Suprapubic skin (tissue), 4 donors: ENCODE results near the gene GSTA1. TPM values are rescaled to one million over a fixed set of nuclear protein-coding genes. Genes with fewer than 3 reads are reported as not detected.
"Not testable (repeated sequence)": the region's sequence is repeated elsewhere in the genome, so short reads cannot be mapped to it uniquely, and the experiment has no call there.

ENCODE experiments used
- DNase-seq, 2 donors: peaks; one replicate each; pipeline ENCODE4 v3.0.0-alpha.2; 2019; ENCODE audit warnings: low spot score in 2 of 2
- H3K27ac ChIP-seq: fragments of 200-600 bp; sonication (generic); one replicate; pipeline ENCODE4 v1.5.1; 2019
- H3K27me3 ChIP-seq: fragments of 200-600 bp; sonication (generic); one replicate; pipeline ENCODE4 v1.5.1; 2019
- H3K36me3 ChIP-seq: fragments of 200-600 bp; sonication (generic); one replicate; pipeline ENCODE4 v1.5.1; 2019
- H3K4me1 ChIP-seq: fragments of 200-600 bp; sonication (generic); one replicate; pipeline ENCODE4 v1.5.1; 2019
- H3K4me3 ChIP-seq: fragments of 200-600 bp; sonication (generic); one replicate; pipeline ENCODE4 v1.5.1; 2019; ENCODE audit warnings: mild to moderate bottlenecking
- H3K9me3 ChIP-seq: fragments of 200-600 bp; sonication (generic); one replicate; pipeline ENCODE4 v1.5.1; 2019
- EP300 ChIP-seq: sonication (generic); formaldehyde crosslinking; IDR thresholded peaks from one replicate; pipeline ENCODE4 v1.6.1; 2017; ENCODE audit warnings: antibody characterized with exemption
- POLR2A ChIP-seq, 2 donors: fragments of 450-650 bp; IDR thresholded peaks; one replicate each; pipeline ENCODE4 v1.6.1; 2017; ENCODE audit warnings: antibody characterized with exemption in 2 of 2, mild to moderate bottlenecking in 2 of 2, moderate library complexity in 2 of 2
- POLR2AphosphoS5 ChIP-seq, 3 donors: sonication (generic); formaldehyde crosslinking; IDR thresholded peaks; one replicate each; pipeline ENCODE4 v1.6.1; 2017; ENCODE audit warnings: antibody characterized with exemption in 3 of 3
- WGBS: methylation state at CpG from one replicate; pipeline ENCODE4 v1.1.5; 2018; 5-methylcytosine and 5-hydroxymethylcytosine counted together
- total RNA-seq, 4 donors: library from RNA; depleted of rRNA; stranded (reverse); fragments of >200 nt; gene quantifications; one replicate each; pipeline ENCODE4 v1.1.0, GENCODE V29; 2016
- TF ChIP-seq, protein P1 (sequence below), 2 donors: fragments of 200-600 bp in 1 of 2; fragments of 450-650 bp in 1 of 2; sonication (generic) in 1 of 2; IDR thresholded peaks; one replicate each; pipeline ENCODE4 v1.5.1; 2016 to 2019; ENCODE audit warnings: antibody characterized with exemption in 2 of 2, mild to moderate bottlenecking in 1 of 2, moderate library complexity in 1 of 2

GSTA1 gene
- total RNA-seq, 4 donors from 2014 or later, result not detected

DNA sequence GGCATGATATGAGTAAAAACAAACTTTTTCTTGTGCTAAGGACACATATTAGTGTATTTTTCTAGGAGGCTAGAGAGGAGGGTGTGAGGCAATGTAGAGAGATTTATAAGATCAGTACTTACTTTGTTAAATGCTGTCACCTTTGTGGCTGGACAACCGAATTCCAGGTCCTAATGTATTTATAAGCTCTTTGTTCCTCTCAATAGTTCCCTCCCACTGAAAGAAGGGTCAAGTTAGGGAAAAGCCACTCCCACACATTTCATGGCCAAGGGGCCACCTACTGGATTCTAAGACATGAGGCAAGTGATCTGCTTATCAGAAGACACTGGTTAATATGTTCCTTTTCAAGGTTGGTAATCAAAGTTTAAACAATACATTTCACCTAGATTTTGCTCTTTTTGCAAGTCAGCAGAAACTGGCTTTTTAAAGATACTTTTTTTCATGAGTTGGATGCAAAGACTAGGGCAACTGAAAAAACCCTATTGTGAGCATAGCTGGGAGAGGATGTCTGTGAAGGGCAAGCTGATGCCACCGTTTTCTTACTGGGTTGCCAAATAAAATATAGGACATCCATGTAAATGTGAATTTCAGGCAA is 40.2 kb downstream of the GSTA1 start, which contains the start of gene GSTA2:
Gene GSTA2 (minus strand): TSS at position 154 of the 595 bp plus-strand sequence. CDS start 5,528 bp downstream, outside the sequence.
- not testable (repeated sequence) for H3K4me3 ChIP-seq, H3K36me3 ChIP-seq, DNase-seq, H3K9me3 ChIP-seq, H3K27me3 ChIP-seq, H3K4me1 ChIP-seq, H3K27ac ChIP-seq
- WGBS, result 67% methylated on average over 2 of the region's 2 CpGs

DNA sequence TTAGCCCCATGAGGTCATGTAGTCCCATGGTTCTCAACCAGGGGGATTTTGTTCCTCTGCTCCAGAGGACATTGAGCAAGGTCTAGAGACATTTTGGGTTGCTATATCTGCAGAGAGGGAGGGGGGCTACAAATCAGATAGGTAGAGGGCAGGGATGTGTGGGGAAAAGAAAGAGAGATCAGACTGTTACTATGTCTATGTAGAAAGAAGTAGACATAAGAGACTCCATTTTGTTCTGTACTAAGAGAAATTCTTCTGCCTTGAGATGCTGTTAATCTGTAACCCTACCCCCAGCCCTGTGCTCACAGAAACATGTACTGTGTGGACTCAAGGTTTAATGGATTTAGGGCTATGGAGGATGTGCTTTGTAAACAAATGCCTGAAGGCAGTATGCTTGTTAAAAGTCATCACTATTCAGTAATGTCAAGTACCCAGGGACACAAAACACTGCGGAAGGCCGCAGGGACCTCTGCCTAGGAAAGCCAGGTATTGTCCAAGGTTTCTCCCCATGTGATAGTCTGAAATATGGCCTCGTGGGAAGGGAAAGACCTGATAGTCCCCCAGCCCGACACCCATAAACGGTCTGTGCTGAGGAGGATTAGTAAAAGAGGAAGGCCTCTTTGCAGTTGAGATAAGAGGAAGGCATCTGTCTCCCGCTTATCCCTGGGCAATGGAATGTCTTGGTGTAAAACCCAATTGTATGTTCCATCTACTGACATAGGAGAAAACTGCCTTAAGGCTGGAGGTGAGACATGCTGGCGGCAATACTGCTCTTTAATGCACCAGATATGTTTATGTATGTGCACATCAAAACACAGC is 41.7 kb downstream of the GSTA1 start:
- 69% methylated on average over 5 of the region's 7 CpGs for WGBS
- DNase-seq, H3K27ac ChIP-seq, H3K9me3 ChIP-seq, H3K4me3 ChIP-seq, H3K4me1 ChIP-seq, H3K36me3 ChIP-seq, H3K27me3 ChIP-seq: not testable (repeated sequence)

DNA sequence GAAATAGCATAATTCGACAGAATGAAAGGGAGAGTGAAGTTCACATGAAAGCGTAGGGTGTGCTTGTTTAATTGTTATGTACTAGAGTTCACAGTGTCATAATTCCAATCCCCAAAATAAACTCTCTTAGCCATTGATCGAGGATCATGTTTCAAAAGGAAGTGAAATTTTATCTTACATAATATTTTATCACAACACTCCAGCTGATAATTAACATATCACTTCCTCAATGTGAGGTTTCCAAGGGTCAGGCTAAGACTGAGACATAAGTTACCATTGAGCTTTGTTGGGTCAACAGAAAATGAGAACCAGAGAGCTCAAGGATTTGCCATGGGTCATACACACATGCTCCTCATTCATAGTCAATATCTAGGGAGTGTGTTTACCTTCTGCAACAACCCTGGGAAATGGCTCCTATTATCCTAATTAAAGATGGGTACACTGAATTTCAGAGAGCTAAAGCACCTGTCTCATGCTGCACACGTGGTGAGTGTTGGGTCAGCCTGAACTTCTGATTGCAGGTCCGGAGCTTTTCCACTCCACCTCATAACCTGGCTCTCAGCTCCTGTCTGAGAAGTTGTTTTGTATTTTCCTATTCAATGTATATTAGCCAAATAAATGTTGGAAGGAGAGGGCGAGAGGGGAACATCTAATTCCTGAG is 43.4 kb downstream of the GSTA1 start:
- TF ChIP-seq EP300, result no peak
- no peak for TF ChIP-seq POLR2AphosphoS5 (IDR thresholded peaks at IDR 0.05)
- Histone ChIP-seq H3K36me3 (no peaks in the 10 kb centered on the region), H3K4me3 (no peak overlapping the region), H3K27ac (no peak overlapping the region), H3K9me3 (no peaks in the 10 kb centered on the region), H3K4me1 (no peaks in the 10 kb centered on the region), H3K27me3 (no peaks in the 10 kb centered on the region)
- DNase-seq, result no peak
- WGBS, result 71% methylated on average over 6 of the region's 6 CpGs

DNA sequence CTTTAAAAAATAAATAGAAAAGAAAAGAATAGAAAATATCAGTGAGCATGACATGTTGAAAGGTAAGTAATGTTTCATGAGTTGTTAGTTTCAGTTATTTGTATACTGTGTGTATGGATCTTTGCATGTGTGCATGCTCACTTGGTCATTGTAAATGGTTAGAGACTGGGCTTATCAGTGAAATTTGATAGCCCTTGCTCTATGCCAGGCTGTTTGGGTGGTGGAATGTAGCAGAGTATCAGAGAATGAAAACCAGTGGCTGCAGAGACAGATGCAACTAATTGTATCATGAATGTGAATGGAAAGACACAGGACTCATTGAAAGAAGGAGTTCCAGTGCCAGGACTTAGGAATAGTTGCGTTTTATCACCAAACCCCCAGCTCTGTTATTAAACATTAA is 44.5 kb downstream of the GSTA1 start:
- 54% methylated on average over 1 of the region's 1 CpG for WGBS

DNA sequence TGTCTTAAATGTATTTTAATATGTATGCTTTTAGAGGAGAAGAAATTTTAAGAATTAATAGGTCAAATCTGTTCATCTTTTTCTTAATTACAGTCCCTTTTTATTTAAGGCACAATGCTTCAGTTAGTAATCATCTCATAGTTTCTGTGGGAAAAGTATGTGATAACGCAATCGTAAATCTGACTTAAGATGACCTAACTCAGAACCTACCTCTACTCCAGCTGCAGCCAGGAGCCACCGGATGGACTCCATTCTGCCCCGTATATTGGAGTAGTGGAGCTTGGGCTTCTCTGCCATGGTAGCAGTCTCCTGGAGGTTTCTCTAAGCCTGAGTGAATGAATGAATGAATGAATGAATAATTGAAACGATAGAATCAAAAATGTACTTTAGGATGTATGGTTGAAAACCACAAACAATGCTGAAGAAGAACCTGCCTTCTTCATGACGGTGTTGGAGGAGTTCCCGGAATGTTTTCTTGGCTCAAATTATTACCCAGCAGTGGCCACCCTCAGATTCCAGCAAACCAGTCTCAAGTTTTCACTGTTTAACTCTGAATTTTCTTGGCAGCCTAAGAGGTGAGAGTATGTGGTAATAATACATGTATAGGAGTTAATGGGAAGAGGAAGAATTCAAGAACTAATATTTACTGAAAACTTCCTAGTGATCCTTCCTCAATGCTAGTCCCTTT is 45.8 kb downstream of the GSTA1 start:
- H3K27ac ChIP-seq, H3K27me3 ChIP-seq, DNase-seq, H3K9me3 ChIP-seq, H3K36me3 ChIP-seq, H3K4me3 ChIP-seq, H3K4me1 ChIP-seq: not testable (repeated sequence)
- 59% methylated on average over 7 of the region's 7 CpGs for WGBS

More for the DNA sequence above, 44.5 kb downstream of the GSTA1 start:
- Histone ChIP-seq H3K27me3 (no peaks in the 10 kb centered on the region), H3K9me3 (no peaks in the 10 kb centered on the region), H3K4me1 (no peaks in the 10 kb centered on the region), H3K36me3 (no peaks in the 10 kb centered on the region), H3K4me3 (no peak overlapping the region), H3K27ac (no peak overlapping the region)
- DNase-seq, result no peak
- TF ChIP-seq, protein P1, sequence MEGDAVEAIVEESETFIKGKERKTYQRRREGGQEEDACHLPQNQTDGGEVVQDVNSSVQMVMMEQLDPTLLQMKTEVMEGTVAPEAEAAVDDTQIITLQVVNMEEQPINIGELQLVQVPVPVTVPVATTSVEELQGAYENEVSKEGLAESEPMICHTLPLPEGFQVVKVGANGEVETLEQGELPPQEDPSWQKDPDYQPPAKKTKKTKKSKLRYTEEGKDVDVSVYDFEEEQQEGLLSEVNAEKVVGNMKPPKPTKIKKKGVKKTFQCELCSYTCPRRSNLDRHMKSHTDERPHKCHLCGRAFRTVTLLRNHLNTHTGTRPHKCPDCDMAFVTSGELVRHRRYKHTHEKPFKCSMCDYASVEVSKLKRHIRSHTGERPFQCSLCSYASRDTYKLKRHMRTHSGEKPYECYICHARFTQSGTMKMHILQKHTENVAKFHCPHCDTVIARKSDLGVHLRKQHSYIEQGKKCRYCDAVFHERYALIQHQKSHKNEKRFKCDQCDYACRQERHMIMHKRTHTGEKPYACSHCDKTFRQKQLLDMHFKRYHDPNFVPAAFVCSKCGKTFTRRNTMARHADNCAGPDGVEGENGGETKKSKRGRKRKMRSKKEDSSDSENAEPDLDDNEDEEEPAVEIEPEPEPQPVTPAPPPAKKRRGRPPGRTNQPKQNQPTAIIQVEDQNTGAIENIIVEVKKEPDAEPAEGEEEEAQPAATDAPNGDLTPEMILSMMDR (IDR thresholded peaks at IDR 0.05), result no peak
- TF ChIP-seq POLR2AphosphoS5 (IDR thresholded peaks at IDR 0.05), result no peak
- no peak for TF ChIP-seq POLR2A (IDR thresholded peaks at IDR 0.05)
- TF ChIP-seq EP300, result no peak

DNA sequence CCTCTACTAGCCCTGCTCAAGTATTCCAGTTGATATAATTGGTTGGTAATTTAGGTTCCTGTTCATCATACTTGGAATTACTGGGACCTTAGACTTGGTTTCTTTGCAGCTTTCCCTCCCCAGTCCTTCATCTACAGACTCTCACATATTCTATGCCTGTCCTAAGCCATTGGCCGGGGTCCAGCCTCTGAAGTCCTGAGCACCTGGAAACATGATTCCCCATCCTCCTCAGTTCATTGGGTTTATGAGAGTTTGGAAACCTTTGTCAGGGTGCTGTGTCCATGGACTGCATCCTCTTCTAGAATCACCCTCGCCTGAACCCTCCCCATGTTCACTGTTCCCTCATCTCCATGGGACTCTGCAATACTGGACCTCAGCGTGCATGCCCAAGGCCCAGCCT is 49.2 kb downstream of the GSTA1 start:
- DNase-seq, result no peak
- Histone ChIP-seq H3K27ac (no peak overlapping the region), H3K36me3 (no peaks in the 10 kb centered on the region), H3K27me3 (no peaks in the 10 kb centered on the region), H3K4me1 (no peaks in the 10 kb centered on the region), H3K4me3 (no peak overlapping the region), H3K9me3 (no peaks in the 10 kb centered on the region)
- TF ChIP-seq POLR2A (IDR thresholded peaks at IDR 0.05) (no peak), EP300 (no peak), POLR2AphosphoS5 (IDR thresholded peaks at IDR 0.05) (no peak)
- 88% methylated on average over 3 of the region's 3 CpGs for WGBS

DNA sequence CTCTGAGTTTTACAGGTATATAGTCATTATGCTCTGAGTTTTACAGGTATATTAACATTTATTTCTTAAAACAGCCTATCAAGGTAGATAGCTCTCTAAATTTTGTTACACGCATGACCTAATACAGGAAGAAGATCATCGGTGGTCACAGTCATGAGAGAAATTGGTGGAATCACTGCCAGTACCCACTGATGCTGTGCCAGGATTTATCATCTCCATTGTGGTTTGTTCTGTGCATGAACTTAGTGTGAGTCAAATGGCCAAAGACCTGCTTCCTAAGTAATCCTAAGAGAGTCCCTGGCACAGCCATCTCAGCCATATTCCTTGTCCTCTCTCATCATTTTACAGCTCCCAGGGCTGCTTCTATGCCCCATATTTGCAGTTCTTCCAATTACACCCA is 50.5 kb downstream of the GSTA1 start:
- DNase-seq, H3K27me3 ChIP-seq, H3K27ac ChIP-seq, H3K4me3 ChIP-seq, H3K36me3 ChIP-seq, H3K9me3 ChIP-seq, H3K4me1 ChIP-seq: not testable (repeated sequence)
- 86% methylated on average over 2 of the region's 2 CpGs for WGBS

DNA sequence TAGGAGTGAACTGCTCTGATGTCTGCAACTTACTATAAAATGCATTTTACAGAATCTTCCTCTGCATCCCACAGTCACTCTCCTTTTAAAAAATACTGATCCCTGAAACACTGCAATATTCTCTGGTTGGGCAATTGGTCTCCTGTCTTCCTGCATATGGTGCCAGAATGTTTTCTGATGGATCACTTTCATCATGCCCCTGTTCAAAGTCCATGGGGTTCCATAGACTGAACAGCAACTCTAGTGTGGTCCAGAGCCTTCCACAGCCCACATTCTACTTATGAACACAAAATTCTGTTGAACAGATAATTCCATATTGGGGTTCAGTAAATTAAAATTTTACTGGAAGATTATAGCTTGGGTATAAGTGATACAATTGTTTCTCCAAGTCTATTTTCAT is 51.3 kb downstream of the GSTA1 start:
- Histone ChIP-seq H3K27ac (no peak overlapping the region), H3K9me3 (no peaks in the 10 kb centered on the region), H3K27me3 (no peaks in the 10 kb centered on the region), H3K36me3 (no peaks in the 10 kb centered on the region), H3K4me3 (no peak overlapping the region), H3K4me1 (no peaks in the 10 kb centered on the region)
- no peak for DNase-seq
- TF ChIP-seq EP300, result no peak
- TF ChIP-seq POLR2A (IDR thresholded peaks at IDR 0.05), result no peak
